Panc1 (cell line): ENCODE results near the gene SDK2. TPM values are rescaled to one million over a fixed set of nuclear protein-coding genes. Genes with fewer than 3 reads are reported as not detected.

Source experiments
- ATAC-seq: fragments of 200-7000 bp; cut with Tn5 transposase; 2 replicates; pipeline ENCODE4 v1.9.1; 2020; ENCODE audit warnings: mild to moderate bottlenecking, moderate library complexity
- BruUV-seq: library from RNA; stranded (reverse); fragments of 400-500 nt; replicated peaks from 2 replicates; lab custom pipeline; 2021; lab: Mats Ljungman, UMichigan
- CTCF ChIA-PET: fragments of 300-600 bp; sonication (Branson Sonifier 250); formaldehyde crosslinking; loops from one replicate; lab custom pipeline; 2022; ENCODE audit warnings: antibody characterized with exemption; lab: Charles Lee
- POLR2A ChIA-PET: fragments of 300-600 bp; sonication (Branson Sonifier 250); formaldehyde crosslinking; loops from one replicate; lab custom pipeline; 2022; ENCODE audit warnings: antibody characterized with exemption; lab: Charles Lee
- DNase-seq: peaks from one replicate; pipeline ENCODE4 v3.0.0-alpha.2; 2010; ENCODE audit warnings: low read depth, low spot score
- H3K27ac ChIP-seq: 2 replicates; pipeline ENCODE4 v1.5.1; 2011; ENCODE audit warnings: mild to moderate bottlenecking, low read length, inconsistent platforms
- H3K27me3 ChIP-seq: fragments of 200-500 bp; sonication (Bioruptor generic); 2 replicates; pipeline ENCODE4 v1.6.0; 2014; ENCODE audit warnings: low read length, inconsistent platforms; ENCODE audit not compliant: control insufficient read depth, insufficient read depth
- H3K36me3 ChIP-seq: fragments of 200-500 bp; sonication (Bioruptor generic); 2 replicates; pipeline ENCODE4 v1.5.1; 2014; ENCODE audit warnings: inconsistent platforms, mild to moderate bottlenecking, low read length, moderate library complexity; ENCODE audit not compliant: control insufficient read depth, insufficient read depth
- H3K4me1 ChIP-seq: 2 replicates; pipeline ENCODE4 v1.5.1; 2011; ENCODE audit warnings: inconsistent platforms, mild to moderate bottlenecking, low read length, moderate library complexity; ENCODE audit not compliant: control insufficient read depth, insufficient read depth
- H3K4me3 ChIP-seq, 2 experiments: 2 replicates each; pipeline ENCODE4 v1.5.1; 2011 to 2012; ENCODE audit warnings: low read depth in 2 of 2, low read length in 2 of 2, mild to moderate bottlenecking in 2 of 2, inconsistent platforms in 1 of 2, moderate library complexity in 1 of 2
- H3K9me3 ChIP-seq: fragments of 200-500 bp; sonication (Bioruptor generic); 2 replicates; pipeline ENCODE4 v1.5.1; 2014; ENCODE audit warnings: low read depth, mild to moderate bottlenecking, inconsistent platforms, low read length, moderate library complexity; ENCODE audit not compliant: control insufficient read depth, insufficient read depth
- POLR2AphosphoS5 ChIP-seq: IDR thresholded peaks from 2 replicates; pipeline ENCODE4 v1.6.1; 2012; ENCODE audit warnings: mild to moderate bottlenecking, low read depth, low read length, moderate library complexity
- SIN3A ChIP-seq: IDR thresholded peaks from 2 replicates; pipeline ENCODE4 v1.6.1; 2012; ENCODE audit warnings: low read depth, mild to moderate bottlenecking, low read length, moderate library complexity, borderline replicate concordance; ENCODE audit not compliant: insufficient read depth
- TCF7L2 ChIP-seq: IDR thresholded peaks from 2 replicates; pipeline ENCODE4 v1.6.1; 2011; ENCODE audit warnings: mild to moderate bottlenecking, low read depth, low read length, inconsistent platforms
- in situ Hi-C: cut with HindIII; loops from 2 replicates; pipeline ENCODE4 v1.10.0; 2016; ENCODE audit warnings: low sequenced_read_pairs, low pct_unique_long_range_greater_than_20kb
- intact Hi-C: fragments of 100-400 bp; cut with micrococcal nuclease; formaldehyde crosslinking; loops from one replicate; pipeline ENCODE4 v1.10.0; 2022; ENCODE audit not compliant: unreplicated experiment
- total RNA-seq: library from RNA; stranded (reverse); gene quantifications from one replicate; pipeline ENCODE4 v1.2.1, GENCODE V29; 2021; ENCODE audit not compliant: unreplicated experiment
- TF ChIP-seq, protein P1 (sequence below), 2 experiments: IDR thresholded peaks; 2 replicates each; pipeline ENCODE4 v1.6.1; 2011 to 2012; ENCODE audit warnings: low read depth in 2 of 2, control low read depth in 1 of 2, low read length in 1 of 2, mild to moderate bottlenecking in 1 of 2, moderate library complexity in 1 of 2; ENCODE audit not compliant: insufficient read depth in 1 of 2
- TF ChIP-seq, protein P2 (sequence below): fragments of 450-650 bp; IDR thresholded peaks from 2 replicates; pipeline ENCODE4 v1.5.1; 2017; ENCODE audit warnings: mild to moderate bottlenecking

Gene SDK2
- total RNA-seq, 1 experiment from 2014 or later: 0.41 TPM

DNA sequence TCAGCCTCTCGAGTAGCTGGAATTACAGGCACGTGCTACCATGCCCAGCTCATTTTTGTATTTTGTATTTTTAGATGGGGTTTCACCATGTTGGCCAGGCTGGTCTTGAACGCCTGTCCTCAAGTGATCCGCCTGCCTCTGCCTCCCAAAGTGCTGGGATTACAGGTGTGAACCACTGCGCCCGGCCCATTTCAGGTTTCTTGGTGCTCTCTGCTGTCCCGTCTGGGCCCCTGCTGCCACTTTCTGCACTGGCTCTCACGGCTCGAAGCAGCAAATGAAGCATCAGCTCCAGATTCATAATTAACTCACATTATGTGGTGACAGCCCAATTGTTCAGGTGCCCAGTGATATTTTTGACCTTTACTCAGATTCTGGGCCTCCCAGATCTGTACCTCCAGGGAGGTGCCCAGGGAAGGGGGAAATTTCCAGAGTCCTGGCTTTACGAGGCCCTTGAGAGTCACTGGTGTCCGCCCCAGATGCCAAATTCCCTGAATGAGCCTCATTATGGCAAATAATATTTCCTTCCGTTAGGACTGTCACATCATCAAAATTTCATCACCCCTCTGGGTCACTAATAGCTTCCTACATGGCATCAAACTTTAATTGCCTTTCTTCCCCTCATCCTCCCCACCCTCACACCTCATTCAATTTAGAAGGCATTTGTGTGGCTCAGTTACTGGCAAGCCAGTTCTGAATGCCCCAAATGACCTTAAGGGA, 9.0 kb downstream of the SDK2 start:
- intact Hi-C loops (no loop called here), in situ Hi-C loops (no loop called here)
- CTCF ChIA-PET: no interaction called here
- DNase-seq (no peak), ATAC-seq (no peak)
- POLR2A ChIA-PET: no interaction called here
- no TSS peak for BruUV-seq
- peaks cover 8% of the 10 kb centered on the region for H3K27me3 ChIP-seq
- H3K4me1 ChIP-seq: no peaks in the 10 kb centered on the region
- H3K36me3 ChIP-seq: no peaks in the 10 kb centered on the region
- H3K27ac ChIP-seq: no peak overlapping the region
- no peaks in the 10 kb centered on the region for H3K9me3 ChIP-seq
- TF ChIP-seq POLR2AphosphoS5 (no peak), TCF7L2 (no peak), SIN3A (no peak)
- TF ChIP-seq, protein P1, sequence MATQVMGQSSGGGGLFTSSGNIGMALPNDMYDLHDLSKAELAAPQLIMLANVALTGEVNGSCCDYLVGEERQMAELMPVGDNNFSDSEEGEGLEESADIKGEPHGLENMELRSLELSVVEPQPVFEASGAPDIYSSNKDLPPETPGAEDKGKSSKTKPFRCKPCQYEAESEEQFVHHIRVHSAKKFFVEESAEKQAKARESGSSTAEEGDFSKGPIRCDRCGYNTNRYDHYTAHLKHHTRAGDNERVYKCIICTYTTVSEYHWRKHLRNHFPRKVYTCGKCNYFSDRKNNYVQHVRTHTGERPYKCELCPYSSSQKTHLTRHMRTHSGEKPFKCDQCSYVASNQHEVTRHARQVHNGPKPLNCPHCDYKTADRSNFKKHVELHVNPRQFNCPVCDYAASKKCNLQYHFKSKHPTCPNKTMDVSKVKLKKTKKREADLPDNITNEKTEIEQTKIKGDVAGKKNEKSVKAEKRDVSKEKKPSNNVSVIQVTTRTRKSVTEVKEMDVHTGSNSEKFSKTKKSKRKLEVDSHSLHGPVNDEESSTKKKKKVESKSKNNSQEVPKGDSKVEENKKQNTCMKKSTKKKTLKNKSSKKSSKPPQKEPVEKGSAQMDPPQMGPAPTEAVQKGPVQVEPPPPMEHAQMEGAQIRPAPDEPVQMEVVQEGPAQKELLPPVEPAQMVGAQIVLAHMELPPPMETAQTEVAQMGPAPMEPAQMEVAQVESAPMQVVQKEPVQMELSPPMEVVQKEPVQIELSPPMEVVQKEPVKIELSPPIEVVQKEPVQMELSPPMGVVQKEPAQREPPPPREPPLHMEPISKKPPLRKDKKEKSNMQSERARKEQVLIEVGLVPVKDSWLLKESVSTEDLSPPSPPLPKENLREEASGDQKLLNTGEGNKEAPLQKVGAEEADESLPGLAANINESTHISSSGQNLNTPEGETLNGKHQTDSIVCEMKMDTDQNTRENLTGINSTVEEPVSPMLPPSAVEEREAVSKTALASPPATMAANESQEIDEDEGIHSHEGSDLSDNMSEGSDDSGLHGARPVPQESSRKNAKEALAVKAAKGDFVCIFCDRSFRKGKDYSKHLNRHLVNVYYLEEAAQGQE (IDR thresholded peaks at IDR 0.05; ENCODE audit: insufficient read depth in 1 of 2, low read depth in 2 of 2, low read length in 1 of 2): no peak
- TF ChIP-seq, protein P2, sequence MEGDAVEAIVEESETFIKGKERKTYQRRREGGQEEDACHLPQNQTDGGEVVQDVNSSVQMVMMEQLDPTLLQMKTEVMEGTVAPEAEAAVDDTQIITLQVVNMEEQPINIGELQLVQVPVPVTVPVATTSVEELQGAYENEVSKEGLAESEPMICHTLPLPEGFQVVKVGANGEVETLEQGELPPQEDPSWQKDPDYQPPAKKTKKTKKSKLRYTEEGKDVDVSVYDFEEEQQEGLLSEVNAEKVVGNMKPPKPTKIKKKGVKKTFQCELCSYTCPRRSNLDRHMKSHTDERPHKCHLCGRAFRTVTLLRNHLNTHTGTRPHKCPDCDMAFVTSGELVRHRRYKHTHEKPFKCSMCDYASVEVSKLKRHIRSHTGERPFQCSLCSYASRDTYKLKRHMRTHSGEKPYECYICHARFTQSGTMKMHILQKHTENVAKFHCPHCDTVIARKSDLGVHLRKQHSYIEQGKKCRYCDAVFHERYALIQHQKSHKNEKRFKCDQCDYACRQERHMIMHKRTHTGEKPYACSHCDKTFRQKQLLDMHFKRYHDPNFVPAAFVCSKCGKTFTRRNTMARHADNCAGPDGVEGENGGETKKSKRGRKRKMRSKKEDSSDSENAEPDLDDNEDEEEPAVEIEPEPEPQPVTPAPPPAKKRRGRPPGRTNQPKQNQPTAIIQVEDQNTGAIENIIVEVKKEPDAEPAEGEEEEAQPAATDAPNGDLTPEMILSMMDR: no peak
- H3K4me3 ChIP-seq: no peak overlapping the region

DNA sequence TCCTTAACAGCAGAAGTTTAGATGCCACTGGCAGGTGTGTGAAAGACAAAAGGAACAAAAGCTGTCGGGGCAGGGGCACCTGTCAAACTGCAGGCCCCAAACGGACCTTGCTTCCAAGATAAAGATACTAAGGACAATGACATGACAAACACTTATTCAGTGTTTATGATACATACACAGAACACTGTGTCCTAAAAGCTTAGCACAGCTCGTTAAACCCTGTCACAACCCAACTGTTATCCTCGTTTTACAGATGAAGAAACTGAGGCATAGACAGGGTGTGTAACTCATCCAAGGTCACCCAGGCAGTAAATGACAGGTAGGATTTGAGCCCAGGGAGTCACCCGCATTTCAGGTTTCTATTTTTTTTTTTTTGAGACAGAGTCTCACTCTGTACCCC, 9.6 kb downstream of the SDK2 start:
- ChIA-PET POLR2A (no interaction called here), CTCF (no interaction called here)
- H3K36me3 ChIP-seq: no peaks in the 10 kb centered on the region
- H3K27me3 ChIP-seq: peaks cover 8% of the 10 kb centered on the region
- TF ChIP-seq POLR2AphosphoS5 (no peak), TCF7L2 (no peak), SIN3A (no peak)
- TF ChIP-seq, protein P2: no peak
- TF ChIP-seq, protein P1 (IDR thresholded peaks at IDR 0.05; ENCODE audit: insufficient read depth in 1 of 2, low read depth in 2 of 2, low read length in 1 of 2): no peak
- H3K4me3 ChIP-seq: no peak overlapping the region
- in situ Hi-C loops (no loop called here), intact Hi-C loops (no loop called here)
- H3K27ac ChIP-seq: no peak overlapping the region
- DNase-seq (no peak), ATAC-seq (no peak)
- H3K4me1 ChIP-seq: no peaks in the 10 kb centered on the region
- no peaks in the 10 kb centered on the region for H3K9me3 ChIP-seq
- BruUV-seq: no TSS peak
